GM13977 (cell line): ENCODE measurements around the gene CDH8.

ENCODE experiments used
- DNase-seq: peaks from one replicate; pipeline ENCODE4 v3.0.0; 2012; ENCODE audit warnings: low spot score
- in situ Hi-C: fragments of 300-500 bp; cut with MboI; formaldehyde crosslinking; loops from one replicate; pipeline ENCODE4 v1.12.0; 2022; ENCODE audit warnings: low sequenced_read_pairs, low pct_unique_long_range_greater_than_20kb, mixed read lengths, inconsistent platforms; ENCODE audit not compliant: unreplicated experiment
- TF ChIP-seq, protein P1 (sequence below): IDR thresholded peaks from 2 replicates; pipeline ENCODE4 v1.5.1; 2012; ENCODE audit warnings: mild to moderate bottlenecking, control low read depth; ENCODE audit not compliant: insufficient read depth; ENCODE audit errors: extremely low read depth, missing control alignments

CDH8 gene

DNA sequence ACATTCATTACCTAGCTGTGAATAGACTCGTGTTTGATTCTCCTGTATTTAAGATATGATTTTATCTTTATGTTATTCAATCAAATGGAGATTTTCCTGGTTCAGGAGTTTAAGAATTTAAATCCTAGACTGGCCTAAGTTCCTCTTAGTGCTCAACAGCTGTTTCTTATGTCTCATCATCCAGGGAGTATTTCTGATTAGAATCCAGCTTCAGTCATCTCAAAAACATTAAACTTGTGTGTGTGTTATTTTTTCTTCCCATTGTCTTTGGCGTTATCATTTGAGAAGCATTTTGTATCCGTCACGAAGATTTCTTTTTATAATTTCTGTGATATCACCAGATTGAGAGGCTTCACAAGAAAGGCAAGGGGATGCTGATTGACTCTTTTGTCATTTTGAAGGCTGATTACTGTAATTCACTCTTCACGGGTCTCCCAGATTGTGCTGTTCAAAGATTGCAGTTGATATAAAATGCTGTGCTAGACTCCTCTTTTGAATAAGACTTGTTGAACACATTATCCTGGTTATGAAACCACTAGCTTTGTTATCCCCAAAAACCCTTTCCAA lies 204.8 kb downstream of the CDH8 start:
- TF ChIP-seq, protein P1, sequence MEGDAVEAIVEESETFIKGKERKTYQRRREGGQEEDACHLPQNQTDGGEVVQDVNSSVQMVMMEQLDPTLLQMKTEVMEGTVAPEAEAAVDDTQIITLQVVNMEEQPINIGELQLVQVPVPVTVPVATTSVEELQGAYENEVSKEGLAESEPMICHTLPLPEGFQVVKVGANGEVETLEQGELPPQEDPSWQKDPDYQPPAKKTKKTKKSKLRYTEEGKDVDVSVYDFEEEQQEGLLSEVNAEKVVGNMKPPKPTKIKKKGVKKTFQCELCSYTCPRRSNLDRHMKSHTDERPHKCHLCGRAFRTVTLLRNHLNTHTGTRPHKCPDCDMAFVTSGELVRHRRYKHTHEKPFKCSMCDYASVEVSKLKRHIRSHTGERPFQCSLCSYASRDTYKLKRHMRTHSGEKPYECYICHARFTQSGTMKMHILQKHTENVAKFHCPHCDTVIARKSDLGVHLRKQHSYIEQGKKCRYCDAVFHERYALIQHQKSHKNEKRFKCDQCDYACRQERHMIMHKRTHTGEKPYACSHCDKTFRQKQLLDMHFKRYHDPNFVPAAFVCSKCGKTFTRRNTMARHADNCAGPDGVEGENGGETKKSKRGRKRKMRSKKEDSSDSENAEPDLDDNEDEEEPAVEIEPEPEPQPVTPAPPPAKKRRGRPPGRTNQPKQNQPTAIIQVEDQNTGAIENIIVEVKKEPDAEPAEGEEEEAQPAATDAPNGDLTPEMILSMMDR: no peak
- no peak for DNase-seq
- in situ Hi-C loops: no loop called here

DNA sequence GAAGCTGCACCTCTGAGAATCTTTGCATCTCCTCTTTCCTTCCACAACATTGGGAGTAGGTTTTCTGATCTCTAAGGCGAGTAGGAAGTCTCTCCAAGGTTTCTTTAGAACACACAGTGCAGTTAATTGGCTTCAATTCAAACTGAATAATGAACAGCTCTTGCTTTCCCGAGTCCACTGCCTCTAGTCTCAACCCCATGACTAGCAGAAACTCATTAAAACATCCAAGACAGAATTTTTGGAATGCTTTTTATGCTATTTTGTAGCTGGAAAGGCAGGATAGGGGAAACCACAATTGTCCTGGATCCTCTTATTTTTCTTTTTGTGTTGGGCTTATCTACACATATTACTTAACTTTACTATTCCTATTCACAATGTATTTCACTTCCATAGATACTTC lies 206.6 kb downstream of the CDH8 start:
- no peak for DNase-seq
- TF ChIP-seq, protein P1: no peak
- in situ Hi-C loops: no loop called here

DNA sequence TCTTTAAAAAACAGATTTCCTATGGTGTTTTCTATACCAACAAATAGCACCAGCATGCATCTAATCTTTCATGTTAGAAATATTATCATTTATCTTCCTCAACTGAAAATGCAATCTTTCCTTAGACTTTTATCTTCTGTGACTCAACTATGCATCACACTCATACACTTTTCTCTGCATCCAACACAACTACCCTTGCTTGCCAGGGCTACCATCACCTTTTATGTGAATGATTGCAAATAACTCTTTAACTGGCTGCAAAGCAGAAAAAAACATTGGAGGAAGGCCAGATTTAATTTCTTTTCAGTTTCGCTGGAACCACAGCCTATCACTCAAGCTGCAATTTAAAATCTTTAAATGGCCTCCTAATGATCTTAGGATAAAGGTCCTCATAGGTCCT lies 212.9 kb downstream of the CDH8 start:
- TF ChIP-seq, protein P1: no peak
- in situ Hi-C loops: no loop called here
- DNase-seq: no peak

DNA sequence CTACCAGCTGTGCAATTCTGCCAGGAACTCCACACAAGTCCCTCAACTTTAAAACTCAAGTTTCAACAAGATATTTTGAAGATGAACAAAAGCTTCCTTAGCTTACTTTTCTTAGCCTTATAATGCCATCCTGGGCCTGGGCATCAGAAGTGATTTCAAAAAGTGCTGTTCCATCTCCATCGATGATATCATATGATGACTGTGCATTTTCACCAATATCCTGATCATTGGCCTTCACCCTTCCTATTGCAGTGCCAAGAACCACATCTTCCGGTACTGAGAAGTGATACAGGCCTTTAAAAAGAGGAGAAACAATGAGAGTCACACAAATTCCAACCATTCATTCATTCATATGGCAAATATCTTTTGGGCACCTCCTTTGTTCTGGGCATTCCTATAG lies 215.4 kb downstream of the CDH8 start:
- TF ChIP-seq, protein P1: no peak
- DNase-seq: no peak
- in situ Hi-C loops: no loop called here

DNA sequence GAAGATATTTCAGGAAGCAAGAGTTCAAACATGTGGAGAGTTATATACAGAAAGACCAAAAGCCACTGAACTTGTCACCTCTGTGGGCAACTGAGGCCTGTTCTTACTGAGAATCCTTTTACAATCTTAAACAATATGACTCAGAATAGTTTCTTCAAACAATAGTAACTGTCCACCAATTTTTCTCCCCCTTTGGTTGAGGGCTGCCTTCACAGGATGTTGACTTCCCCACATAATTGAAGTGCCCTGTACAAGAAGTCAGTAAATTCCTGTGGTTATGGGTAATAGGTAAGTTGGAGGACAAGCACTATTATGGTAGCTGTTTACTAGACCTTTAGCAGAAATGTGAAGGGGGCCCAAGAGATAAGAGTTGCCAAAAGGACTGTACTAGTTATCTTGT lies 215.8 kb downstream of the CDH8 start:
- in situ Hi-C loops: no loop called here
- DNase-seq: no peak
- TF ChIP-seq, protein P1: no peak

DNA sequence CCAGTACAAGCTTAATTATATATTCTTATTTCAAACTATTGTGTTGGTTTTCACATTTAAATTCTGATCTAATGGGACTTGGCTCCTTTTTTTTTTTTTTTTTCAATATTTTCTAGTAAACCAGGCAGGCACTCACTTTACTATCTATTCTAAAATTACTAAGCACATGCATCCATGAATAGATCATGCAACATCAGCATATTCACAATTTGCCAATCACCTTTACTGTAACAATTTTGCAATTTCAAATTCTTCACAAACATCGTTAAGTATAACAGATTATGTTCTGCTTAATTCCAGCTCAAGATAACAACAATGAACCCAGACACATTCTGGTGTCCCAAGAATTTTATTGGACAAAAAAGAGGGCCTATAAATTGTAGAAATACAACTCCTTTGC lies 217.4 kb downstream of the CDH8 start:
- TF ChIP-seq, protein P1: no peak
- no peak for DNase-seq
- in situ Hi-C loops: no loop called here
